ENCODE measurements around the gene CDC14A. TPM values are rescaled to one million over a fixed set of nuclear protein-coding genes. Genes with fewer than 3 reads are reported as not detected.

CDC14A gene
- total and polyA plus RNA-seq, 12 donors, result 1.4 to 4.0 (median 3.1) TPM

GRCh38 chr1:100485855-100486258 is 133.6 kb downstream of the CDC14A start:
- 95 to 96% methylated on average over 2 of the region's 2 CpGs for WGBS, 2 donors
- Histone ChIP-seq H3K36me3 (peaks cover 0 to 44% (median 4%) of the 10 kb centered on the region in 9 donors), H3K27me3 (no peaks in the 10 kb centered on the region), H3K9me3 (peaks cover 0 to 4% (median 0%) of the 10 kb centered on the region in 11 donors), H3K27ac (no peak overlapping the region), H3K4me3 (no peak overlapping the region), H3K4me1 (no peaks in the 10 kb centered on the region)
- no peak for TF ChIP-seq CTCF (IDR thresholded peaks at IDR 0.05)
- no peak for ATAC-seq
- intact Hi-C loops (cut with DNase I), result no loop called here
- no peak for DNase-seq

- Histone ChIP-seq H3K27ac (no peak overlapping the region), H3K4me1 (no peaks in the 10 kb centered on the region), H3K27me3 (no peaks in the 10 kb centered on the region), H3K4me3 (no peak overlapping the region), H3K9me3 (no peaks in the 10 kb centered on the region), H3K36me3 (peaks cover 0 to 54% (median 18%) of the 10 kb centered on the region in 9 donors)
- 93 to 94% methylated on average over 4 of the region's 4 CpGs for WGBS, 2 donors
- DNase-seq, result no peak
- no peak for ATAC-seq
- TF ChIP-seq CTCF (IDR thresholded peaks at IDR 0.05), result no peak
- intact Hi-C loops (cut with DNase I), result no loop called here
Measured at GRCh38 chr1:100494393-100495084, 142.2 kb downstream of the CDC14A start.

GRCh38 chr1:100496896-100497295 is 144.6 kb downstream of the CDC14A start:
- Histone ChIP-seq H3K36me3 (peaks cover 0 to 74% (median 25%) of the 10 kb centered on the region in 9 donors), H3K27ac (no peak overlapping the region), H3K9me3 (no peaks in the 10 kb centered on the region), H3K4me1 (no peaks in the 10 kb centered on the region), H3K27me3 (no peaks in the 10 kb centered on the region), H3K4me3 (no peak overlapping the region)
- intact Hi-C loops (cut with DNase I), result no loop called here
- no peak for ATAC-seq
- WGBS, 2 donors, result 95 to 97% methylated on average over 2 of the region's 2 CpGs
- no peak for DNase-seq
- no peak for TF ChIP-seq CTCF (IDR thresholded peaks at IDR 0.05)

- Histone ChIP-seq H3K4me3 (no peak overlapping the region), H3K36me3 (peaks cover 0 to 83% (median 32%) of the 10 kb centered on the region in 9 donors), H3K27ac (no peak overlapping the region), H3K9me3 (no peaks in the 10 kb centered on the region), H3K4me1 (no peaks in the 10 kb centered on the region), H3K27me3 (no peaks in the 10 kb centered on the region)
- ATAC-seq (no peak), DNase-seq (no peak)
- intact Hi-C loops (cut with DNase I), result no loop called here
- 88 to 89% methylated on average over 4 of the region's 4 CpGs for WGBS, 2 donors
- no peak for TF ChIP-seq CTCF (IDR thresholded peaks at IDR 0.05)
Measured at GRCh38 chr1:100497796-100498195, 145.5 kb downstream of the CDC14A start.

Measured in heart right ventricle (tissue), 16 donors.